Kidney (tissue), 14 donors: Measurements from ENCODE around the gene ATP11A. TPM values are rescaled to one million over a fixed set of nuclear protein-coding genes. Genes with fewer than 3 reads are reported as not detected.

ENCODE experiments used
- DNase-seq, 5 donors: peaks; one replicate each; pipeline ENCODE4 v3.0.0-alpha.2; 2013 to 2020
- FAIRE-seq: peaks from 2 replicates; lab custom pipeline; 2012; peaks lifted over from hg19 to GRCh38; lab: Jason Lieb, UNC
- H3K27ac ChIP-seq, 2 donors: one replicate each; pipeline ENCODE4 v1.7.0; 2013; ENCODE audit warnings: low read depth in 2 of 2, low read length in 2 of 2, inconsistent platforms in 1 of 2
- H3K27me3 ChIP-seq: one replicate; pipeline ENCODE4 v1.7.1; 2013; ENCODE audit warnings: low read length, inconsistent platforms; ENCODE audit not compliant: control insufficient read depth, insufficient read depth
- H3K36me3 ChIP-seq, 3 donors: one replicate each; pipeline versions ENCODE4 v1.7.0 to v1.7.1; 2013; ENCODE audit warnings: low read length in 3 of 3, control low read depth in 1 of 3, inconsistent platforms in 1 of 3; ENCODE audit not compliant: insufficient read depth in 3 of 3, control insufficient read depth in 2 of 3
- H3K4me1 ChIP-seq, 3 donors: one replicate each; pipeline versions ENCODE4 v1.7.0 to v1.7.1; 2013; ENCODE audit warnings: low read length in 3 of 3, inconsistent platforms in 1 of 3, low read depth in 1 of 3; ENCODE audit not compliant: control insufficient read depth in 2 of 3, insufficient read depth in 2 of 3
- H3K4me3 ChIP-seq, 3 donors: one replicate each; pipeline versions ENCODE4 v1.7.0 to v1.8.1; 2013; ENCODE audit warnings: low read length in 3 of 3, control low read depth in 1 of 3, inconsistent platforms in 1 of 3
- H3K9ac ChIP-seq, 3 donors: one replicate each; pipeline versions ENCODE4 v1.7.0 to v1.7.1; 2013; ENCODE audit warnings: low read length in 3 of 3, control low read depth in 1 of 3, inconsistent platforms in 1 of 3
- H3K9me3 ChIP-seq, 3 donors: one replicate each; pipeline versions ENCODE4 v1.7.0 to v1.7.1; 2013; ENCODE audit warnings: low read length in 3 of 3, control low read depth in 1 of 3, inconsistent platforms in 1 of 3; ENCODE audit not compliant: control insufficient read depth in 2 of 3, insufficient read depth in 1 of 3
- CTCF ChIP-seq: IDR thresholded peaks from 3 replicates; pipeline ENCODE4 v1.5.1; 2012; ENCODE audit warnings: mild to moderate bottlenecking, moderate library complexity, borderline replicate concordance; ENCODE audit not compliant: insufficient read depth; ENCODE audit errors: extremely low read depth
- intact Hi-C: fragments of 100-400 bp; cut with DNase I; formaldehyde crosslinking; loops from one replicate; pipeline ENCODE4 v1.11.1; 2022
- polyA plus RNA-seq: library from polyadenylated mRNA; stranded (reverse); fragments of 350-450 nt; fragmentation: Illumina TruSeq; extraction: RNeasy Lipid Tissue Mini Kit (QIAGEN cat#74804); gene quantifications from one replicate; pipeline ENCODE4 v1.2.3, GENCODE V29; 2014; ENCODE audit warnings: low read depth, low replicate concordance; ENCODE audit not compliant: insufficient read depth
- total RNA-seq: library from RNA; stranded (reverse); fragmentation: NEBNext Ultra II Directional; extraction: Animal tissue kit (Norgen Biotek cat#: 25700); gene quantifications from one replicate; pipeline ENCODE4 v1.2.1, GENCODE V29; 2021
- donor health status: control.
- donor health status: control.
- donor health status: control.
- donor health status: control.
- donor health status: control.
- donor health status: DM: yes; HTN: yes; CAD: no.
- donor health status: Normal renal cell carcinoma (clear cell type).

Gene ATP11A
- total and polyA plus RNA-seq, 2 donors from 2014 or later = 4.9 to 212 TPM

DNA sequence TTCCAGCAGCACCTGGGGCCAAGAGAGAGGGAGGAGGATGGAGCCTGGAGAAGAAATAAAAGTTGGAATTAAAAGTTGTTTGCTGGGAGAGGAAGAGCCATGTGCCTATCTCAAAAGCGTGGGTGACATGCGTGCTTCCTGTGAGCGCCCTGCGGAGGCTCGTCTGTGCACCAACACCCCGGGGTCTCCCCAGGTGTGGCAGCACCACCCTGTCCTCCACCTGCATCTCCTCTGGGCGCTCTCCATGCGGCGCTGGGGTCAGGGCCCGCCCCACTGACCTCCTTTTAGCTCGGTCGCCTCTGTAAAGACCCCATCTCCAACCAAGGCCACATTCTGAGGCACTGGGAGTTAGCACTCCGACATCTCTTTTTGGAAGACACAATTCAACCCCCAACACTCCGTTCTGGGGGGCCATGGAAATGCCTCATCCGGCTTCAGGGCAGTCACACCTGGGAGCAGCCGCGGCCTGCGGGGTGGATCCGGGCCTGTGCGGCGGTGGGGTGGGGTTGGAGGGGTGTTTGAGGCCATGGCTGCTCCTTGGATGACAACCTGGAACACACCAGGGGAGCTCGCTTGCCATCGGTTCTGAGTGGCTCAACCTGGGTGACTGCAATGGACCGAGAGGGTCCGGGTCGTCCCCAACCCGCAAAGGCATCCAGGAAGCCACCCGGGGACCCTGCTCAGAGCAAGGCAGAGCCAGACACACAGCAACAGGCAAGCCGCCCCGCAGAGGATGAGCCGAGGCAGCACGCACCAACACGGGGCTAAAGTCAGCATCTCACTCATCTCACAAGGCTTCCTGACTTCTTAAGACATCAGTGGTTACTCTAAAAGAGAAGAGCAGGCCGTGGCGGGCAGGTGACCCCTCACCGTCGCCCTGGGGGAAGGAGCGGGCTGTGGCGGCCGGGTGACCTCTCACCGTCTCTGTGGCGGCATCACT, 199.8 kb downstream of the ATP11A start:
- Histone ChIP-seq H3K36me3 (no peaks in the 10 kb centered on the region), H3K27ac (no peak overlapping the region), H3K9me3 (no peaks in the 10 kb centered on the region), H3K4me1 (peaks cover 4 to 30% (median 18%) of the 10 kb centered on the region in 3 donors), H3K27me3 (no peaks in the 10 kb centered on the region), H3K4me3 (no peak overlapping the region), H3K9ac (no peak overlapping the region)
- FAIRE-seq = no peak
- TF ChIP-seq CTCF = no peak
- intact Hi-C loops = no loop called here
- peak in 1 of 5 donors; percentile 67 for DNase-seq

DNA sequence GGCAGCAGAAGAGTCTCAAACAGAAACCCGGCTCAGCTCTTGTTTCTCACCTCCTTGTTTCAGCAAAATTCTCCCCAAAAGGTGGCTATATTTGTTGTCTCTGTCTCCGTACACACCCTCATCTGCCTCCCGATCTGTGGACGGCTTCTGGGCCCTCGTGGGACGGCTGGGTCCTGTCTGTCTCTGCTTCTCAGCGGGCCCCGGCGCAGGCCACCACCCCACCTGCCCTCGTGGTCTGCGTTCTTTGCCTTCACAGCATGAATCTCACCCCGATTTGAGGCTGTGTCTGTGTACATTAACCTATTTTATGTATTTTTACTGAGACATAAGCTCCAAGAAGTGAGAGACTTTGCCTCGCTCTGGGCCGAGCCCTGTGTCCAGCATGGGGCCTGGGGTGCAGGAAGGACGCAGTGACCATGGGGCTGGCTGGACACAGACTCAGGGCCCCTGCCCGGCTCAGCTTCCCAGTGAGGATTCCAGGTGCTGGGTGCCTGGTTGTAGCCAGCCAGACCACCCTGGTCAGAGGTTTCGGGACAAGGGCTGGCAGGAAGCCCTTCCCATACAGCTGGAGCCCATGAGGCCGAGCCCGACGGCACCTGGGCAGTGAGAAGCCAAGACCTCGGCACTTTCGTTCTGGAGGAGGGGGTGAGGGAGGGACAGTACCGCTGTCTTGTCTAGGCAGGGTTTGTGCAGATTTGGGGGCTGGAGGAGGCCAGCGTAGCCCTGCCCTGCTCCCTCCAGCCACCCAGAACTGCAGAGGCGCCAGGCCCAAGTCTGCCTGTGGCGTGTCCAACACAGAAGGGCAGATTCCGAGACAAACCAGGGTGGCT, 200.7 kb downstream of the ATP11A start:
- H3K4me1 ChIP-seq = peaks cover 4 to 31% (median 18%) of the 10 kb centered on the region in 3 donors
- peak overlapping the region in 1 of 3 donors; percentile 26 for H3K9ac ChIP-seq
- no peak overlapping the region for H3K4me3 ChIP-seq
- FAIRE-seq (no peak), DNase-seq (peak in 2 of 5 donors; percentile 48 to 60)
- no peak for TF ChIP-seq CTCF
- intact Hi-C loops = no loop called here
- H3K36me3 ChIP-seq = no peaks in the 10 kb centered on the region
- H3K27me3 ChIP-seq = no peaks in the 10 kb centered on the region
- no peaks in the 10 kb centered on the region for H3K9me3 ChIP-seq
- H3K27ac ChIP-seq = no peak overlapping the region

GRCh38 chr13:112891477-112892401, 201.9 kb downstream of the ATP11A start:
- Histone ChIP-seq H3K27ac (peak overlapping the region in 1 of 2 donors; percentile 95), H3K9me3 (no peaks in the 10 kb centered on the region), H3K4me3 (no peak overlapping the region), H3K4me1 (peaks cover 4 to 27% (median 18%) of the 10 kb centered on the region in 3 donors), H3K27me3 (no peaks in the 10 kb centered on the region), H3K36me3 (no peaks in the 10 kb centered on the region), H3K9ac (peak overlapping the region in 1 of 3 donors; percentile 26)
- intact Hi-C loops = no loop called here
- peak; percentile 74 to 90 (median 80) for DNase-seq
- no peak for FAIRE-seq
- TF ChIP-seq CTCF = no peak
